Measurements from ENCODE around the gene RET.

The RET gene

DNA sequence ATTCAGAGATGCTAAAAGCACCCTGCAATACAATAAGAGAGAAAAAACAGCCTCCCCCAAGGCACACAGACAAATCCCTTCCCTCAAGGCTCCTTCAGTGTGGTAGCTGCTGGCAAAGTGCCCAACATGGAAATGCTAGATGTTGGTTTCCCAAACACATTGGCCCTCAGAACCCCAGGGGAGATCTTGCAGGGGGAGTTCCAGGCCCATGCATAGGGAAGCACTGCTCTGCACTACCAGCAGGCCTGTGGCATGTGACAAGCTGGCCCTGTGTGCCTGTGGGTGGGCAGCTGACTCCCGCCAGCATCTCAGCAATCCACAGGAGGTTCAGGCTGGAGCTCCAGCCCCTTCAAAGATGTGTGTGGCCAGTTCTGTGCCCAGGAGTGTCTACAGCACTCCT is 44.6 kb downstream of the RET start:
- DNase-seq (ENCODE audit: low read depth): no peak

DNA sequence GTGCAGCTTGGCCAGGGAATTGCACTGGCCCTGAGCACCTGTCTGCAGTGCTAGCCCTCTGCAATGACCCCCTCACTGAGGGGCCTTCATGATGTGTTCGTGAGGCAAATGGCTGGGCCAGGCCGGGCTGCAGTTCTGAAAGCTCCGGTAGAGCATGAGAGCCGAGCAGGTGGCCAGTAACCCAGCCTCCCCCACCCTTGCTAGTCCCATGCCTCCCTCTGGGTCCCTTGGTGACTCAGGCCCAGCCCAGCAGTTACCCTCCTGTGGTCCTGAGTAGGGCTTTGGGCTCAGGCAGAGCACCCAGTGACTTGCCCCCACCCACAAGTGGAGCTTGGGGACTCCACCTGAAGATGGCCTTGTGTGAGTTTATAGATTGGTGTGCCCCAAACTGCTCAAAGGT is 45.2 kb downstream of the RET start:
- no peak for DNase-seq (ENCODE audit: low read depth)

DNA sequence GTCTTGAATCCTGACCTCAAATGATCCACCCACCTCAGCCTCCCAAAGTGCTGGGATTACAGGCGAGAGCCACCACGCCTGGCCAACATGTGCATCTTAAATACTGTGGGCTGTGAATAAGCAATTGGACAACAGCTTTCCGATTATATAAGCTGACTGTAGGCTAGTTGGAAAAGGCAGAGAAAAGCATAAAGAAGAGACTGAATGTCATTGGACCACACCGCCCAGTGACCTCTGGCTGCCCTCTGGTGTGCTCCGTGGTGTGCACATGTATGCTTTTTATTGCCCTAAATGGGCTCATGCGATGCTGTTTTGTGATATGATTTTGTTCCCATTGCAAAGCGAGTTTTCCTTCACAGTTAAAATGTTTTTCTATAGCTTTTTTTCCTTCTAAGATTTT is 46.0 kb downstream of the RET start:
- DNase-seq (ENCODE audit: low read depth): no peak

DNA sequence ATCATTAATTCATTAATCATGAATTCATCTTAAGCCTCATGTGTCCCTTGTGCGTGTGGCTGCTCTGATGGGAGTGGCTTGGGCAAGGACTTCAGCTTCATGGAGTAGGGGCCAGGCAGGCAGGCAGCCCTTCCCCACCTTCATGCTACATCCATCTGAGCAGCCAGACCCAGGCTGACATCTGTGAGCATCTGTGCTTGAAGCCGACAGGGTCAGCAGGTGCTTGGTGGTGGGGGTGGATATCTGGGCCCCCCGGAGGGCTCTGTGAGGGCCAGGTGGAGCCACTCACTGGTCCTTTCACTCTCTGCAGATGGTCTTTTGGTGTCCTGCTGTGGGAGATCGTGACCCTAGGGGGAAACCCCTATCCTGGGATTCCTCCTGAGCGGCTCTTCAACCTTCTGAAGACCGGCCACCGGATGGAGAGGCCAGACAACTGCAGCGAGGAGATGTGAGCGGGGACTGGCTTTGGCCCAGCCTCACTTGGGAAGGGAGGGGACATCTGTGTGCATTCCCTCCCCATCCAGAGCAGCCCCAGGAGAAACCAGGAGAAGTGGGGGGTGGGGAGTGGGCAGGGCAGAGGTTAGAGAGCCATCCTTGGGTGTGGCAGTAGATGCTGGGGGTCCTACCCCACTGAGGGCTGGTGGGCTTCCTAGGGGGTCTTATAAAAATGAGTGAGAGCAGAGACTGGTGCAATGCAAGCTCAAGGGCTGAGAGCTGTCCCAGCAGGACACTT is 46.7 kb downstream of the RET start:
- DNase-seq (ENCODE audit: low read depth): no peak

DNA sequence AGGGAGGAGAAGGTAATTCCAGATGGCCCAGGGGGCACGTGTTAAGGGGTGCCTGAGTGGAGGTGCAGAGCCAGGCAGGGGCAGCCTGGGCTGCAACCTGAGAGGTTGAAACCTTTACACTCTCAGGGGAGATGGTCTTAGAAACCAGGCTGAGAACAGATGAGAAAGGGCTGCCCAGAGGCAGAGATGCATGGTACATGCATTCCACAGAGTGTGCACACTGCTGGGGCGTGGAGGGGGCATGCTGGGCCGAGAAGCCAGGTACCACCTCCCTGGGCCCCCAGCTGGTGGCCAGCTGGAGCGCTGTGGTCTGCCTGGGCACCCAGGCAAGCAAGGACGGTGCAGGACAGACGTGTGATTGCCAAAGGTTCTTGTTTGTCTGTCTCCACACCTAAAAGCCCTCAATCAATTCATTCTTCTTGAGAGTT is 47.2 kb downstream of the RET start:
- no peak for DNase-seq (ENCODE audit: low read depth)

DNA sequence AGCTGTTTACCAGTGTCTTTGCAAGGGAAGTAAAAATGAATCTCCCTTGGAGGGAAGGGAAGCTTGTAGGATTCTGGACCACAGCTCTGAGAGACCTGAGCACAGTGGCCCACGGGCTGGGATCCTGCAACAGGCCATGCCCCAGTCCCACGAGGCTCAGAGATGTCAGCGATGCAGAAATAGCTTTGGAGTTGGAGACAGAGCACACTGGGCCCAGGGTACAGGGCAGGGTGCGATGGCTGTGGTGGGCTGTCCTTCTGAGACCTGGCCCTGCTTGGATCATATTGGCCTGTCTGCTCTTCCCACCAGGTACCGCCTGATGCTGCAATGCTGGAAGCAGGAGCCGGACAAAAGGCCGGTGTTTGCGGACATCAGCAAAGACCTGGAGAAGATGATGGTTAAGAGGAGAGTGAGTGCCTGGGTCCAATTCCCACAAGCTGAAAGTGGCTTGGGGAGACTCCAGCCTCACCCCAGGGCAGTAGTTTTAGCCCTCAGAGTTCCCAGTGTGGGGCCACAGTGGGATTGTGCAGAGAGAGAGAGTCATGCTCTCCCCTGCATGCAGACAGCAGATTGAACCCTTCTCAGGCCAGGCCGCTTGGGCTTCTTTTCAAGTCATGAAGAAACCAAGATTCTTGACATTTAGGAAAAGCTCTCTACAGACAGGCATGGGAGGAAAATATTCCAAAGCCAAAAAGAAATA is 47.9 kb downstream of the RET start:
- no peak for DNase-seq (ENCODE audit: low read depth)

DNA sequence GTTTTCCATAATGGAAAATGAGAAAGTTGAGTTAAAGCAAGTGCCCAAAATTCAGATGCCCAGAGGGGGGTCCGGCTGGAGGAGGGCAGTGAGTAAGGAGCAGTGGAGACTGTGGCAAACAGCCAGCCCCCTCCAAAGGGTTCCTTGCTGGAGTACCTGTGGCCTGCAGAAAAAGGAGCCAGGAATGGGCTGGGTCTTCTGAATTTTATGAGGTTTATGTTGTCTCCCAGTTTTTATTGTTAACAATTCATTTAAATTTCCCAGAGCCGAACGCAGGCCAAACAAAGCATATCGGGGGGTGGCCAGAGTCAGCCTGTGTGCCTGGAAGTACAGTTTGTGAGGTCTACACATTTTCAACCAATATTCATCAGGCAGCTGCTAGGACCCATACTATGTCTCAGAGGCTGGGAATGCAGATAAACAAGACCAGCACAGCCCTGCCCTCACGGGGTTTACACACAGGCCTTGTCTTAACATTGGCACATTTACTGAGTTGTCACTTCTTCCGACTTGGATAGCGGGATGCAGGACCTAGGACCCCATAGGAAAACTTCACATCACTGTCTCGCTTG is 48.5 kb downstream of the RET start:
- no peak for DNase-seq (ENCODE audit: low read depth)

DNA sequence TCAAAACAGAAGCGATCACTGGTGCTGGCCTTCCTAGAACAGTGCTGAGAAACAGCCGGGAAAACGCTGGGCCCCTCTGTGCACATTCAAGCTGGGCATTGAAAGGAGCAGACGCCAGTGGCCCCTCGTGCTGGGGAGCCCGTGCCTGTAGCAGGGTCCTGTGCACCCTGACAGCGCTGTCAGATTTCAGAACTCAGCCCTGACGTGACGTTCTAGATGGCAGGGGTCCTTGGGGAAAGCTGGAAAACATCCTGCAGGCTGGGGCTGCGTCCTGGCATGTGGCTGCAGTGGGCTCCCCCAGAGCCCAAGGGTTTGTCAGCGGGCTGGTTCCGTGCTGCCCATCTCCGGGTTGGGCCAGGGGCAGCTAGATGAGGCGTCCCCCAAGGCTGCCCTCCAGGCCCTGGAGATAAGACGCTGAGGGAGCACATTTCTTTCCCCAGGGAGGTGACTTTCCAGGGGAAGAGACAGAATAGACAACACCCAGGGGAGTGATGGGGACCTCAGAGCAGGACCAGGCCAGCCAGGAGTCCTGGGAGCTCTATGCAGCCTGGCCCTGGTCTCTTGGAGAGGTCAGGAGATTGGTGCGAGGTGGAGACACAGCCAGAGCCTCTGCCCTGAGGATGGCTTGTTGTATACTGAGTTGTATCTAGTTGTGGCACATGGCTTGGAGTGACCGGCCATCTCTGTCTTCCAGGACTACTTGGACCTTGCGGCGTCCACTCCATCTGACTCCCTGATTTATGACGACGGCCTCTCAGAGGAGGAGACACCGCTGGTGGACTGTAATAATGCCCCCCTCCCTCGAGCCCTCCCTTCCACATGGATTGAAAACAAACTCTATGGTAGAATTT is 49.2 kb downstream of the RET start:
- DNase-seq (ENCODE audit: low read depth): no peak

DNA sequence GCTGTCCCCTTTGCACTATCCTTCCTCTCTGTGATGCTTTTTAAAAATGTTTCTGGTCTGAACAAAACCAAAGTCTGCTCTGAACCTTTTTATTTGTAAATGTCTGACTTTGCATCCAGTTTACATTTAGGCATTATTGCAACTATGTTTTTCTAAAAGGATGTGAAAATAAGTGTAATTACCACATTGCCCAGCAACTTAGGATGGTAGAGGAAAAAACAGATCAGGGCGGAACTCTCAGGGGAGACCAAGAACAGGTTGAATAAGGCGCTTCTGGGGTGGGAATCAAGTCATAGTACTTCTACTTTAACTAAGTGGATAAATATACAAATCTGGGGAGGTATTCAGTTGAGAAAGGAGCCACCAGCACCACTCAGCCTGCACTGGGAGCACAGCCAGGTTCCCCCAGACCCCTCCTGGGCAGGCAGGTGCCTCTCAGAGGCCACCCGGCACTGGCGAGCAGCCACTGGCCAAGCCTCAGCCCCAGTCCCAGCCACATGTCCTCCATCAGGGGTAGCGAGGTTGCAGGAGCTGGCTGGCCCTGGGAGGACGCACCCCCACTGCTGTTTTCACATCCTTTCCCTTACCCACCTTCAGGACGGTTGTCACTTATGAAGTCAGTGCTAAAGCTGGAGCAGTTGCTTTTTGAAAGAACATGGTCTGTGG is 50.0 kb downstream of the RET start:
- DNase-seq (ENCODE audit: low read depth): no peak

DNA sequence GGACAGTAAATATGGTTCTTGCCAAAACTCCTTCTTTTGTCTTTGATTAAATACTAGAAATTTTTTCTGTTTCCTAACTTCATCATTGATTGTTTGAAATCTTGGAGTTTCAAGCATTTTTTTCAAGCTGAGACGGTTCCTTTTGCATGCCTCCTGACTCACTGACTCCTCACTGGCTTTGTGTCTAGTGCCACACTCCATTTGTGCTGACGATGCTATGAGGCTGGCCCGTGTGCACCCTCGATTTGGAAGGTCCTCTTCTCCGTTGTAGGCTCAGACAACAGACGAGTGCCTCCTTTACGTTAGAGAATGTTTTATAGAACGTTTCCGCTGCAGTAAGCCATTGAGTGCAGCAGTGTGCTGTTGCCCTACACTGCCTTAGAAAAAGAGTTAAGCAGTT is 50.6 kb downstream of the RET start:
- no peak for DNase-seq (ENCODE audit: low read depth)

DNA sequence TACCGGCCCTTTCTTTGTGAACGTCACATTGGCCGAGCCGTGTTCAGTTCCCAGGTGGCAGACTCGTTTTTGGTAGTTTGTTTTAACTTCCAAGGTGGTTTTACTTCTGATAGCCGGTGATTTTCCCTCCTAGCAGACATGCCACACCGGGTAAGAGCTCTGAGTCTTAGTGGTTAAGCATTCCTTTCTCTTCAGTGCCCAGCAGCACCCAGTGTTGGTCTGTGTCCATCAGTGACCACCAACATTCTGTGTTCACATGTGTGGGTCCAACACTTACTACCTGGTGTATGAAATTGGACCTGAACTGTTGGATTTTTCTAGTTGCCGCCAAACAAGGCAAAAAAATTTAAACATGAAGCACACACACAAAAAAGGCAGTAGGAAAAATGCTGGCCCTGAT is 51.5 kb downstream of the RET start:
- no peak for DNase-seq (ENCODE audit: low read depth)

DNA sequence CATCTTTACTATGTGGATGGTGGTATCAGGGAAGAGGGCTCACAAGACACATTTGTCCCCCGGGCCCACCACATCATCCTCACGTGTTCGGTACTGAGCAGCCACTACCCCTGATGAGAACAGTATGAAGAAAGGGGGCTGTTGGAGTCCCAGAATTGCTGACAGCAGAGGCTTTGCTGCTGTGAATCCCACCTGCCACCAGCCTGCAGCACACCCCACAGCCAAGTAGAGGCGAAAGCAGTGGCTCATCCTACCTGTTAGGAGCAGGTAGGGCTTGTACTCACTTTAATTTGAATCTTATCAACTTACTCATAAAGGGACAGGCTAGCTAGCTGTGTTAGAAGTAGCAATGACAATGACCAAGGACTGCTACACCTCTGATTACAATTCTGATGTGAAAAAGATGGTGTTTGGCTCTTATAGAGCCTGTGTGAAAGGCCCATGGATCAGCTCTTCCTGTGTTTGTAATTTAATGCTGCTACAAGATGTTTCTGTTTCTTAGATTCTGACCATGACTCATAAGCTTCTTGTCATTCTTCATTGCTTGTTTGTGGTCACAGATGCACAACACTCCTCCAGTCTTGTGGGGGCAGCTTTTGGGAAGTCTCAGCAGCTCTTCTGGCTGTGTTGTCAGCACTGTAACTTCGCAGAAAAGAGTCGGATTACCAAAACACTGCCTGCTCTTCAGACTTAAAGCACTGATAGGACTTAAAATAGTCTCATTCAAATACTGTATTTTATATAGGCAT is 52.3 kb downstream of the RET start:
- DNase-seq (ENCODE audit: low read depth): peak; percentile 78

DNA sequence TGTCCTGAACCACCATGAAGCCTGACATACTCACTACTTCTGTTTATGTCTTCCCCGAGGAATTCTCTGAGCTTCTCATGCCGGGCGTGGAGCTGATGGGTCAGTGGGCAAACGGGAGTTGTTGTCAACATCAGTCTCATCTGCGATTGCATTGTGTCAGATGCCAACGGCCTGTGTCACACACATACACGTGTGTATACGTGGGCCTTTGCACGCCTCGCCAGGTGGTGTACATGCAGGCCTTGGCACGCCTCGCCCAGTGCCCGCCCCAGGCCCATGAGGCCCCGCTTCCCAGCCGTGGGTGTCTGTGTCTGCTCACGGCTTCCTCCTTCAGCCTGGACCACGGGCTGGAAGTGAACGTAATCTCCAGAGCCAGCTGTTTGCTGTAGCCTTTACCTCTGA is 53.9 kb downstream of the RET start:
- DNase-seq (ENCODE audit: low read depth): no peak

DNA sequence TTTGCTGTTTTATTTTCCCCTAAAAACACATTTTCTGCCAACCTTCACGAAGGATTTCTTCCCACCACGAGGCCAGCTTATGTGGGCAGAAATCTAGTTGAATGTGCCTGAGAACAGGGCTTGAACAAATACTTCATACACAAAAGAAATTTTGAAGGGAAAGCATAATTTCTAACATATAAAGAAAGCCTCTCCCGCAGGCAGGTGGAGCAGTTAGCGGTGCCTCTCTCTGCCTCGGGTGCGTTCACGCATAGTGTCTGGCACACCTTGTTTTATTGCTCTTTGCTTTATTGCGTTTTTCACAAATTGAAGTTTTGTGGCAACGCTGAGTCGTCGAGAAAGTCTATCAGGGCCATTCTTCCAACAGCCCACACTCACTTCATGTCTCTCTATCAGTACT is 54.4 kb downstream of the RET start:
- DNase-seq (ENCODE audit: low read depth): no peak

DNA sequence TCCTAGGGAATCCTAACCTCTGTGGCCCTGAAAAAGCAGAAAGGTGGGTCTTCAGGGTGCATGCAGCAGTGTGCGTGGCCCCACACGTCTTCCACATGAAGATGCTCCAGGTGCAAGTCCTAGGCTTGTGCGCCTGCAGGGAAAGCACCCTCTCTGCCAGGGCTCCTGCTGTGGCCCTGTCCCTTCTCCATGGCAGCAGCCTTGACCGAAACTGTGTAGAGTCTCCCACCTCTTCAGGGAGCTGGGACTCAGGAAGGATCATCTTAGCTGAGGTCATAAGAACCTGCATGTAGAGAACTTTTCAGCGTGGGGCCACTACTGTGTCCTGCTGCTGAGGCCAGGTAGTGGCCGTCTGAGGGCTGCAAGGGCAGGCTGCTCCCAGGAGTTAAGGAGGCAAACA is 55.0 kb downstream of the RET start:
- DNase-seq (ENCODE audit: low read depth): no peak

DNA sequence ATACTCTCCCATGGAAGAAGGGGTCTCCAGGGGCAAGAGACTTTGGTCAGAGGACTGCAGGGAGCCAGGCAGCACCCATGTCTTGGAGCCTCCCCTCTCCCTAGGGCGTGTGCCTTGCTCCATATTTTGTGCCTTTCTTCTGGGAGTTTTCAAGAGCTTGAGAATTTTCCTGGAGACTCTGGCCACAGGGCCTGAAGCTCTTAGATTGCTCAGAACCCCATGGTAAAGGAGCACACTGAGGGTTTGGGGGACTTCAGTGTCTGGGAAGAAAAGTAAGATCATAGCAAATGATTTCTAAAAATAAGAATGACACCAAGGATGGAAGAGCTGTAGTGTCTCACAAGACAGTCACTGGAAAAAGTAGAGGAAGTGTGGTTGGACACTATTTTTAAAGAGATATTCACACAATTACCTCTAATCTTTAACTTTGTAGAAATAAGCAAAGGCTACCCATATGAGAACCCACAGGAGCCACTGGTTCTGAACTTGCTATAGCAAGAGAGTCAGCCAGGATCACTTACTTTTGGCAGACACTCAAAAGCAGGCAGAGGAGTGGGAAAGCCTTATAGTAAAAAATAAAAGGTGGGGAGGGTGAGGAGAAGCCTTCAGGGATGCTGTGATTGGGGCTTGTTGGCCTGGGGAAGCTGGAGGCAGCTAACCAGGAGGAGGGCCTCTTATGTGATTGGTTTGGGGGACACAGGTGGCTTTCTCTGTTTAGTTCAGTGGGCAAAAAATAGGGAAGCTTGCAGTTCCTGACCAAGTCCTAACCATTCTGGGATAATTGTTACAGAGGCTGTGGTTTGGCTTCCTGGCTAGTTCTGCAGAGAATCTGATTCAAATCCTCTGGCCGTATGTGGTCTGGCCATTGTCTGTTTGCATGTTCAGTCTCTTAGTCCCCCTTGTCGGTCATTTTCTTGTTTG is 56.3 kb downstream of the RET start:
- DNase-seq (ENCODE audit: low read depth): no peak

DNA sequence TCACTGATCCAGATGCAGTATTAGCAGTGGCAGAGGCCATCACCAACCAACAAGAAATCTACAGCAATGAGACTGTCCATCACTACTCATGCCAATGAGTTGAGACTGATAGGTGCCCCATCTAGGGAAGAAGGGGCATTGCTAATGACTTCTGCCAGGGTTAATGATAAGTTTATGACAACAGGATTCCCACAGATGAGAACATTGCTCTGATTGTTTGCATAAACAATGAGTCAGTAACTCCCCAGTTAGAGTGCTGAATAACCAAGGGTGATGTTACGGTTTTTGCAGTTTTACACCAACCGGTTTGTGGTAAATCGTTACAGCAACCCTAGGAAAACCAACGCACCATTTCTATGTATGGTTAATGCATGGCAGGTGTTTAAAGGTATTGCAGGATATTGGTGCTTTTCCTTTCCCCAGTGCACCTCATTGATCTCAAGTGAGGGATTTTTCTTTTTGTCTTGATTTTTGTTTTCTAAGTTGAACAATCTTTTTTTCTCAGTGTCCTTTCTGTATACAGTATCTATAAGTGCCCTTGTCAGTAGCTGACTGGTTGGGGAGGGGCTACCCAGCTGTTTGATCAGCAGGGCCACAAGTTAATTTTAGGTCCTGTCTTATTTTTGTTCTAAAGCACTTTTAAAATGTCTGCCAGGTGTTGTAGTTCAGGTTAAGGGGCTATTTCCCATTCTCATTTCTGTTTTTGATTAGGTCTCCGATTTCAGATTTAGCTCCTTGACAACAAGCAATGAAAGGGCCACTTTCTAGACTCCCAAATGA is 57.4 kb downstream of the RET start:
- DNase-seq (ENCODE audit: low read depth): no peak

DNA sequence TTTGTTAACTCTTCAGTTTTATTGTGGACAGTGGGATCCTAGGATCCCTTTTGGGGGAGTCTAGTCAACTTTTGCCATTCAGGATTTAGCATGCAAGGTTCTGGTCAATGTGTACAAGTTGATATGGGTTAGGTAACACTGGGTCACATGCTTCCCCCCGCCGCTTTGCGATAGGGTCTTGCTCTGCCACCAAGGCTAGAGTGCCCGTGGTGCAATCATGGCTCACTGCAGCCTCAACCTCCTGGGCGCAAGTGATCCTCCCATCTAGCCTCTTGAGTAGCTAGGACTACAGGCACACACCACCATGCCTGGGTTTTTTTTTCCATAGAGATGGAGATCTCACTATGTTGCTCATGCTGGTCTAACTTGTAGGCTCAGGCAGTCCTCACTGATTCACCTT is 58.2 kb downstream of the RET start:
- no peak for DNase-seq (ENCODE audit: low read depth)

DNA sequence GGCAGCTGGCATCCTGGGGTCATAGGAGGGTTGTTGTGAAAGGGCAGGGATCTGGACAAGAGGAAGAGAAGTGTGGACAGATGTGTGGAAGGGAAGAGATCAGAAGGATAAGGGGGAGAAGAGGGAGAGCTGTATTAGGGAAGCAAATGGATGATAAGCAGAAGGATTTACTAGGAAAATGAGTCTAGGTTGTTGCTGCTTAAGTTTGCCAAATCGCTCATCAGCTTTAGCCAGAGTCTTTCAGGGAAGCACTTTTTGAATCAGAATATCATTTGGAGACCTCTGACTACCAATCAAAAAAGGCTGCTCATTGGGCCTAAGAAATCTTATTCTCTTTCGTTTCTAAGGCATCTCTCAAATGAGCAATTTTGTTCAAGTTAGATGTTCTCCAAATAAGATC is 58.8 kb downstream of the RET start:
- DNase-seq (ENCODE audit: low read depth): no peak

DNA sequence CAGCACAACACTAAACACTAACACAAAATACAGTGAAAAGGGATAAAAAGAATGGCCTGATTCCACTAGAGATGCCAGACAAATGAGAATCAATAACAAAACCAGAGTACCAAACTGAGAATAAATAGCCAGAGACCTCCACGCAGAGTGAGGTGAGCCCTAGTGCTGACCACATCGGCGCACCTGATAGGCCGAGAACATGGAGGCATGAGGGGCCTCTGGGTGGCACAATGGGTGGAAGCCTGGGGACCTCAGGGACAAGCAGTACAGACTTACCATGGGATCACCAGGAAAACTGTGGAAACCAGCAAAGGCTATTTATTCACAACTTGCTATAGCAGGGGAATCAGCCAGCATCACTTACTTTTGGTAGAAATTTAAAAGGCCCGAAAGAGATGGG is 59.6 kb downstream of the RET start:
- DNase-seq (ENCODE audit: low read depth): no peak
